Gastroesophageal sphincter (tissue), 4 donors: ENCODE measurements around the gene OMP. TPM values are rescaled to one million over a fixed set of nuclear protein-coding genes. Genes with fewer than 3 reads are reported as not detected.

Experiments
- ATAC-seq: fragments of 150-250 bp; one replicate; pipeline ENCODE4 v1.9.1; 2016; ENCODE audit warnings: mild to moderate bottlenecking, moderate library complexity
- H3K27ac ChIP-seq, 4 donors: fragments of 200-600 bp; sonication (generic) in 3 of 4; 1 replicate in 3 of 4; 2 replicates in 1 of 4; pipeline ENCODE4 v1.5.1; 2016 to 2019
- H3K27me3 ChIP-seq: fragments of 200-600 bp; sonication (generic); one replicate; pipeline ENCODE4 v1.5.1; 2019
- H3K36me3 ChIP-seq, 2 donors: fragments of 200-600 bp; sonication (generic); one replicate each; pipeline ENCODE4 v1.5.1; 2019; ENCODE audit warnings: control low read depth in 1 of 2
- H3K4me1 ChIP-seq, 3 donors: fragments of 200-600 bp; sonication (generic); 1 replicate in 2 of 3; 2 replicates in 1 of 3; pipeline ENCODE4 v1.5.1; 2016 to 2019; ENCODE audit warnings: control low read depth in 2 of 3
- H3K4me3 ChIP-seq, 2 donors: fragments of 200-600 bp; sonication (generic); one replicate each; pipeline ENCODE4 v1.5.1; 2019; ENCODE audit warnings: mild to moderate bottlenecking in 1 of 2, moderate library complexity in 1 of 2
- H3K9me3 ChIP-seq, 3 donors: fragments of 200-600 bp; sonication (generic); one replicate each; pipeline ENCODE4 v1.5.1; 2017 to 2019; ENCODE audit warnings: control low read depth in 2 of 3
- CTCF ChIP-seq, 4 experiments: fragments of 200-600 bp in 2 of 4; fragments of 450-650 bp in 2 of 4; sonication (generic) in 1 of 4; IDR thresholded peaks; one replicate each; pipeline ENCODE4 v1.5.1; 2017 to 2019; ENCODE audit warnings: antibody characterized with exemption in 4 of 4, mild to moderate bottlenecking in 2 of 4, moderate library complexity in 2 of 4
- EP300 ChIP-seq: sonication (generic); formaldehyde crosslinking; IDR thresholded peaks from one replicate; pipeline ENCODE4 v1.6.1; 2017; ENCODE audit warnings: antibody characterized with exemption, mild to moderate bottlenecking
- POLR2A ChIP-seq, 2 donors: fragments of 450-650 bp; IDR thresholded peaks; one replicate each; pipeline ENCODE4 v1.6.1; 2017; ENCODE audit warnings: antibody characterized with exemption in 2 of 2, mild to moderate bottlenecking in 2 of 2, moderate library complexity in 1 of 2
- POLR2AphosphoS5 ChIP-seq: sonication (generic); formaldehyde crosslinking; IDR thresholded peaks from one replicate; pipeline ENCODE4 v1.6.1; 2017; ENCODE audit warnings: antibody characterized with exemption
- WGBS, 2 donors: methylation state at CpG; one replicate each; pipeline ENCODE4 v1.1.5; 2018; ENCODE audit warnings: low coverage in 1 of 2; 5-methylcytosine and 5-hydroxymethylcytosine counted together
- total RNA-seq, 4 donors: library from RNA; depleted of rRNA; stranded (reverse); fragments of >200 nt; gene quantifications; one replicate each; pipeline ENCODE4 v1.1.0, GENCODE V29; 2016

OMP gene
- total RNA-seq, 4 donors from 2014 or later: not detected

GRCh38 chr11:77068457-77069335 lies 33.9 kb upstream of the OMP start:
- no peak for TF ChIP-seq CTCF (IDR thresholded peaks at IDR 0.05)
- no peak for TF ChIP-seq POLR2A (IDR thresholded peaks at IDR 0.05)
- no peak for TF ChIP-seq POLR2AphosphoS5
- no peak for TF ChIP-seq EP300
- Histone ChIP-seq H3K9me3 (no peaks in the 10 kb centered on the region), H3K27me3 (no peaks in the 10 kb centered on the region), H3K36me3 (no peaks in the 10 kb centered on the region), H3K4me1 (peaks cover 0 to 67% (median 26%) of the 10 kb centered on the region in 3 donors), H3K27ac (peak overlapping the region in 1 of 4 donors; percentile 5), H3K4me3 (no peak overlapping the region)
- WGBS, 2 donors: 63 to 92% methylated on average over 5 to 6 of the region's 7 CpGs
- no peak for ATAC-seq

GRCh38 chr11:77069336-77069968 lies 33.2 kb upstream of the OMP start:
- WGBS, 2 donors: 83% methylated on average over 1 of the region's 6 CpGs; no CpG with 5 or more reads in 1 of the 2 donors
- ATAC-seq: no peak
- H3K4me3 ChIP-seq: no peak overlapping the region

GRCh38 chr11:77069969-77070582 lies 32.6 kb upstream of the OMP start:
- WGBS, 2 donors: 100% methylated on average over 1 of the region's 8 CpGs; no CpG with 5 or more reads in 1 of the 2 donors
- Histone ChIP-seq H3K4me1 (peaks cover 0 to 81% (median 40%) of the 10 kb centered on the region in 3 donors), H3K4me3 (no peak overlapping the region), H3K9me3 (no peaks in the 10 kb centered on the region), H3K27ac (peak overlapping the region in 1 of 4 donors; percentile 6), H3K27me3 (no peaks in the 10 kb centered on the region), H3K36me3 (no peaks in the 10 kb centered on the region)
- TF ChIP-seq CTCF (IDR thresholded peaks at IDR 0.05): no peak
- no peak for ATAC-seq

More at GRCh38 chr11:77069336-77069968, 33.2 kb upstream of the OMP start:
- TF ChIP-seq POLR2AphosphoS5 (no peak), CTCF (IDR thresholded peaks at IDR 0.05) (no peak), EP300 (no peak), POLR2A (IDR thresholded peaks at IDR 0.05) (no peak)
- H3K4me1 ChIP-seq: peaks cover 0 to 75% (median 34%) of the 10 kb centered on the region in 3 donors
- H3K27ac ChIP-seq: peak overlapping the region in 1 of 4 donors; percentile 6
- no peaks in the 10 kb centered on the region for H3K9me3 ChIP-seq
- no peaks in the 10 kb centered on the region for H3K36me3 ChIP-seq
- H3K27me3 ChIP-seq: no peaks in the 10 kb centered on the region

- no CpG with 5 or more reads among the region's 7 CpGs for WGBS, 2 donors
- Histone ChIP-seq H3K27me3 (no peaks in the 10 kb centered on the region), H3K4me3 (no peak overlapping the region), H3K4me1 (peaks cover 0 to 81% (median 38%) of the 10 kb centered on the region in 3 donors), H3K27ac (peak overlapping the region in 1 of 4 donors; percentile 81), H3K36me3 (no peaks in the 10 kb centered on the region), H3K9me3 (no peaks in the 10 kb centered on the region)
- ATAC-seq: no peak
- no peak for TF ChIP-seq POLR2AphosphoS5
- TF ChIP-seq CTCF (IDR thresholded peaks at IDR 0.05): no peak
- TF ChIP-seq EP300: no peak
- no peak for TF ChIP-seq POLR2A (IDR thresholded peaks at IDR 0.05)
These were observed 31.6 kb upstream of the OMP start for GRCh38 chr11:77071077-77071476.
